Erythroblast (primary cell): ENCODE measurements around the gene OR2T34.
"Not testable (repeated sequence)": the region's sequence is repeated elsewhere in the genome, so short reads cannot be mapped to it uniquely, and the experiment has no call there.

Experiments used
- GATA1 ChIP-seq: IDR thresholded peaks from 2 replicates; pipeline ENCODE4 v1.6.1; 2011; ENCODE audit warnings: low read depth, mild to moderate bottlenecking, control low read depth, low read length, moderate library complexity
- POLR2A ChIP-seq: IDR thresholded peaks from 2 replicates; pipeline ENCODE4 v1.6.1; 2011; ENCODE audit warnings: mild to moderate bottlenecking, low read length

GRCh38 chr1:248562672-248563071 lies 11.9 kb downstream of the OR2T34 start, which contains the start of gene OR2T29:
- not testable (repeated sequence) for TF ChIP-seq POLR2A, GATA1
